ENCODE data around the gene POMGNT1.

GRCh38 chr1:46176211-46176865 is 21.9 kb downstream of the POMGNT1 start, which contains the start of gene P3R3URF:
- no peak for TF ChIP-seq EZH2phosphoT487 (IDR thresholded peaks at IDR 0.05; ENCODE audit: low read depth)
- no peak for TF ChIP-seq CTCF (IDR thresholded peaks at IDR 0.05; ENCODE audit: low read depth, low read length)
